Lung (tissue), 12 donors: ENCODE results near the gene UQCRHL. TPM values are rescaled to one million over a fixed set of nuclear protein-coding genes. Genes with fewer than 3 reads are reported as not detected.

ENCODE experiments used
- ATAC-seq: fragments of 200-7000 bp; cut with Tn5 transposase; one replicate; pipeline ENCODE4 v1.9.1; 2020; ENCODE audit warnings: moderate number of reproducible peaks; ENCODE audit not compliant: insufficient read depth, low FRiP score
- DNase-seq, 3 donors: peaks; one replicate each; pipeline ENCODE4 v3.0.0-alpha.2; 2013 to 2017
- H3K27ac ChIP-seq, 2 donors: one replicate each; pipeline ENCODE4 v1.5.1; 2013; ENCODE audit warnings: mild to moderate bottlenecking in 2 of 2, moderate library complexity in 2 of 2, control low read depth in 1 of 2, inconsistent platforms in 1 of 2, low read depth in 1 of 2, low read length in 1 of 2
- H3K27me3 ChIP-seq, 3 donors: one replicate each; pipeline ENCODE4 v1.5.1; 2013; ENCODE audit warnings: low read length in 2 of 3; ENCODE audit not compliant: control insufficient read depth in 3 of 3, insufficient read depth in 3 of 3
- H3K36me3 ChIP-seq, 4 donors: one replicate each; pipeline ENCODE4 v1.5.1; 2013; ENCODE audit warnings: low read length in 4 of 4, mild to moderate bottlenecking in 1 of 4, moderate library complexity in 1 of 4; ENCODE audit not compliant: control insufficient read depth in 4 of 4, insufficient read depth in 4 of 4
- H3K4me1 ChIP-seq, 5 donors: one replicate each; pipeline ENCODE4 v1.5.1; 2013; ENCODE audit warnings: low read length in 5 of 5, mild to moderate bottlenecking in 2 of 5, moderate library complexity in 1 of 5; ENCODE audit not compliant: control insufficient read depth in 5 of 5, insufficient read depth in 5 of 5
- H3K4me3 ChIP-seq: one replicate; pipeline ENCODE4 v1.5.1; 2013; ENCODE audit warnings: mild to moderate bottlenecking, control low read depth, moderate library complexity
- H3K9ac ChIP-seq, 2 donors: one replicate each; pipeline ENCODE4 v1.5.1; 2013; ENCODE audit warnings: low read length in 2 of 2, control low read depth in 1 of 2; ENCODE audit not compliant: insufficient read depth in 1 of 2
- H3K9me3 ChIP-seq, 4 donors: one replicate each; pipeline ENCODE4 v1.5.1; 2013; ENCODE audit warnings: low read length in 3 of 4, mild to moderate bottlenecking in 1 of 4, moderate library complexity in 1 of 4; ENCODE audit not compliant: control insufficient read depth in 4 of 4, insufficient read depth in 3 of 4
- CTCF ChIP-seq: IDR thresholded peaks from 2 replicates; pipeline ENCODE4 v1.5.1; 2012; ENCODE audit warnings: mild to moderate bottlenecking; ENCODE audit errors: control extremely low read depth, extremely low read depth
- WGBS, 2 donors: extraction: QIAGEN DNeasy Blood & Tissue Kit; methylation state at CpG; one replicate each; pipeline ENCODE4 v1.1.7; 2013; 5-methylcytosine and 5-hydroxymethylcytosine counted together
- polyA plus RNA-seq, 2 donors: library from polyadenylated mRNA; stranded (reverse); fragments of 200-250 nt; gene quantifications; one replicate each; pipeline ENCODE4 v1.2.1, GENCODE V29; 2013
- total RNA-seq, 2 donors: library from RNA; depleted of rRNA in 1 of 2; stranded (reverse); fragments of >200 nt in 1 of 2; gene quantifications; one replicate each; pipeline ENCODE4 v1.2.1, GENCODE V29; 2014 to 2021
- donor health status: control.
- donor health status: control.
- donor health status: Bipolar disorder and iron deficiency.
- donor health status: healthy.
- donor health status: DM: yes; HTN: yes; CAD: no.

UQCRHL gene
- total and polyA plus RNA-seq, 4 donors, result 1.1 to 4.6 (median 1.7) TPM

- H3K9me3 ChIP-seq, result no peaks in the 10 kb centered on the region
- H3K27me3 ChIP-seq, result no peaks in the 10 kb centered on the region
- H3K9ac ChIP-seq, result no peak overlapping the region
- ATAC-seq, result peak; percentile 61
- DNase-seq, result no peak
- no peak overlapping the region for H3K4me3 ChIP-seq
- TF ChIP-seq CTCF, result no peak
- no peaks in the 10 kb centered on the region for H3K36me3 ChIP-seq
- H3K27ac ChIP-seq, result peak overlapping the region in 1 of 2 donors; percentile 55
- peaks cover 0 to 4% (median 0%) of the 10 kb centered on the region in 5 donors for H3K4me1 ChIP-seq
- WGBS, 2 donors, result 53 to 69% methylated on average over 9 of the region's 9 CpGs
These were observed 8.2 kb downstream of the UQCRHL start for GRCh38 chr1:15799004-15799867.

- ATAC-seq (no peak), DNase-seq (no peak)
These were observed 9.6 kb downstream of the UQCRHL start for GRCh38 chr1:15797614-15798390.

GRCh38 chr1:15796086-15796462, 11.4 kb downstream of the UQCRHL start:
- H3K9ac ChIP-seq, result no peak overlapping the region
- no peak for ATAC-seq
- WGBS, 2 donors, result 92 to 97% methylated on average over 2 of the region's 2 CpGs

More at GRCh38 chr1:15797614-15798390, 9.6 kb downstream of the UQCRHL start:
- WGBS, 2 donors, result 79 to 84% methylated on average over 14 of the region's 14 CpGs
- peaks cover 0 to 4% (median 0%) of the 10 kb centered on the region in 5 donors for H3K4me1 ChIP-seq
- H3K4me3 ChIP-seq, result no peak overlapping the region
- H3K27ac ChIP-seq, result no peak overlapping the region
- H3K9me3 ChIP-seq, result no peaks in the 10 kb centered on the region
- H3K9ac ChIP-seq, result no peak overlapping the region
- H3K36me3 ChIP-seq, result no peaks in the 10 kb centered on the region
- no peak for TF ChIP-seq CTCF
- no peaks in the 10 kb centered on the region for H3K27me3 ChIP-seq

More at GRCh38 chr1:15796086-15796462, 11.4 kb downstream of the UQCRHL start:
- Histone ChIP-seq H3K4me3 (no peak overlapping the region), H3K27ac (peak overlapping the region in 1 of 2 donors; percentile 51), H3K4me1 (peaks cover 0 to 5% (median 0%) of the 10 kb centered on the region in 5 donors), H3K27me3 (no peaks in the 10 kb centered on the region), H3K9me3 (no peaks in the 10 kb centered on the region), H3K36me3 (no peaks in the 10 kb centered on the region)
- DNase-seq, result no peak
- no peak for TF ChIP-seq CTCF
